Stimulated activated CD4-positive, alpha-beta T cell treated with anti-CD3 and anti-CD28 coated beads, TNF-alpha, amount 100 ng/mL, for 48 hours (primary cell): Measurements from ENCODE around the gene PLEKHA7.

Experiments used
- DNase-seq, 3 donors: peaks; one replicate each; pipeline ENCODE4 v3.0.0-alpha.2; 2020; ENCODE audit warnings: low read depth in 3 of 3

Gene PLEKHA7

DNA sequence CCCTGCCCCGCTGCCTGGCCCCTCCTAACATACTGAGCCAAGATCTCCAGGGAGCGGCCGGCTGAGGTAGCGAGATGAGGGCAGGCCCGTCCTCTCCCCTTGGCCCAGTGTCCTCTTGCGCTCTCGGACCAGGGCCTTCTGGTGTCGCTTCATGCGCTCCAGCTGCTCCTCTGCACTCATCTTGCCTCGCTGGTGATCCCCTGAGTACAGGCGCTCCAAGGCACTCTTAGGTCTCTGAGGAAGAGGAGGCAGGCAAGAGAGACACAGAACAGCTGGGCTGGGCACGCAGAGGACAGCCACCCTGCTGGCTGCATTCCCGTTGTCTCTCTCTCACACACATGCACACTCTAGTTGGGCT lies 225.2 kb downstream of the PLEKHA7 start:
- DNase-seq: no peak

DNA sequence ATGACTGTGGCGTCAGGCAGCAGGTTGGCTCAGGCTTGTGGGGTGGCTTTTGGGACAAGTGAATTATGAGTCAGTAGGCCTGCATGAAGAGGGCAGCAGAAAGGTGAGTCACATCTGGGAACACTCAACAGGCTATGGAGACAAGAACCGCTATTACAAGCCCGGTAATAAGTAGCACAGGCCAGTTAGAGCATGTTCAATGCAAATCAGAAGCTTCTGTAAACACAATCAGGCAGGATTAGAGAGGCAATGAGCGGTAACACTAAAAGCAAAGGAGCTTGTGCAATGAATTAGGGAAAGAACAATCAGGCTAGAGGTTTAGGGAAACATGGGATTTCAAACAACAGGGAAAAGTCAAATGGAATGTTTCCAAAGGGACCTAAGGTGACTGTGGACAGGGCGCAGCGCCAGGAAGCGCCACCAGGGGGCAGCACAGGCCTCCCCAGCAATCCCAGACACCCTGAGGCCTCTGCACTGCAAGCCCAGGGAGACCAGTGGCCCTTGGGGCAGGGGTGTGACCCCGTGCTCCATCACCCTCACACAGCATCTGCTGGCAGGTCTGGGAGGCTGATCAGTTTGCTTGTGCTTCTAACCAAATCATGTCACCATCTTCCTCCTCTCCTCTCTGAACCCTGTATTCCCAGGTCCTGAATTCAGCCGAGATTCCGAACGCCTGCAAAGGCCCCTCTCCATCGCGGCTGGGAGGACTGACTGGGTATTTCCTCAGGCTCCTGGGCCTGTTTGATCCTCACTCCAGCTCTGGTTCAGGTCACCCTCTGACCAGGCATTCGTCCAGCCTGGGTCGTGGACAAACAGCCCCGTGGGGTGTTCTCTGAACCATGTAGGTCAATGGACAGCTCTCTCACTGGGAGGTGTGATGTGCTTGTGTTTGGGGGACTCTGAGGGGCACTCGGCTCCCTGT lies 225.8 kb downstream of the PLEKHA7 start:
- DNase-seq: peak; percentile 34 to 44 (median 44)

- DNase-seq: no peak
Measured at GRCh38 chr11:16787035-16787742, 227.0 kb downstream of the PLEKHA7 start.

- no peak for DNase-seq
Measured at GRCh38 chr11:16786131-16786530, 228.1 kb downstream of the PLEKHA7 start.

GRCh38 chr11:16785520-16786128 lies 228.6 kb downstream of the PLEKHA7 start:
- peak; percentile 34 to 48 (median 41) for DNase-seq

- DNase-seq: no peak
Measured at GRCh38 chr11:16784666-16785065, 229.5 kb downstream of the PLEKHA7 start.

GRCh38 chr11:16784097-16784496 lies 230.1 kb downstream of the PLEKHA7 start:
- no peak for DNase-seq

DNA sequence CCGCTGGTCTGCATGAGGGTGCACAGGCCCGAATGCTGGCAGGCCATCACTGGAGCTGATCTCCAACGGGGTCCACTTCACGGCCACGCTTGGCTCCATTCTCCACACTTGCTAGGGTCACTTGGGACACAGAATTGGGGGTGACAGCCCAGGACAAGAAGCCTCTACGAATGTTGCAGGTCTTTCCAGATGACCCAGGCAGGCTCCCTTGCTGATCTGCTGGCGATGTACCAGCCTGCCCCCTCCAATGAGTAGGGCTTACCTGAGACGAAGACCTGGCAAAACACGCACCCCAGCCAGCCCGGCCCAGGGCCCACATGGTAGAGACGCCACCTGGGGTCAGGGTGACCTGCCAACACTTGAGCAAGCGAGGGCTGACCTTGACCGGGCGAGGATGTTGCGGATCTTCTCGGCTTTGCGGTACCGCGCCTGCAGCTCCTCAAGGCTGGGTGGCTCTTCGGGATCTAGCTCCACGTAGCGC lies 230.9 kb downstream of the PLEKHA7 start:
- no peak for DNase-seq

DNA sequence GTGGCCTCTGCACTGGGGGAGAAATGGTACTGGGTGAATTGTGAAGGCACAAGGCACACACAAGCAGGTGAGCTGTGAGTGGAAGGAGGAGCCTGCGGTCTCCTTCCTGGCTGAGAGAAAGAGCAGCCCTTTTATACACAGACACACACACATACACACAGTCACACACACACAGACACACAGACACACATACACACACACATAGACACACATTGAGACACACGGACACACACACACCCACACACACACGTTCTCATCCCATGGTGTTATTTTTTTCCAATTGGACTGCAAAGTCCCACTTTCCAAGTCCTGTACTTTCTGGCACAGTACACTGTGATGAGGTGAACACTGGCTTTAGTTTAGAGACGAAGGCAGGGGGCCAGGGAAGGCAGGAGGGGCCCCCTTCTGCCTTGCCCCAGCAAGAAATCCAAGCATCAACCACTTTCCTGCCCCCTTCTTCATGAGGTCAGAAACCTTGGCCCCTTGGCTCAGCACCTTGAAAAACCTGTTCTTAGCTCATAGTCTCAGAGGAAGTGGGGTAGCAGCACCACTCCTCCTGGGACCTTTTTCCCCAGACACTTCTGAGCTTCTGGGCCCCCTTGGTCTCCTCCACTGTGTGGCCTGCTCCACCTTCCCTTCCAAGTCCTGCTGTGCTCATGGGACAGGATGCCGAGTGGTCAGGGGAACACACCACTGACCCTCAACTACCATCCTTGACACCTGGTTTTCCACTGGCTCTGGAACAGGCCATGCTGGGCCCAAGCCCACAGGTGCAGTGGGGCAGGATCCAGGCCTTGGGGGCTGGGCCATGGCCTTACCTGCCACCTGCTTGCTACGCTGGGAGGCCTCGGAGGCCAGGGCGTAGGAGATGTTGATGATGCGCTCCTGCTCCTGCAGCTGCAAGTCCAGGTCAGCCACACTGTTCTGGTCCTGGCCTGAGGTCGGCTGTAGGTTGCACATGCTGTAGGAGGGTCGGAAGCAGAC lies 232.0 kb downstream of the PLEKHA7 start:
- no peak for DNase-seq

DNA sequence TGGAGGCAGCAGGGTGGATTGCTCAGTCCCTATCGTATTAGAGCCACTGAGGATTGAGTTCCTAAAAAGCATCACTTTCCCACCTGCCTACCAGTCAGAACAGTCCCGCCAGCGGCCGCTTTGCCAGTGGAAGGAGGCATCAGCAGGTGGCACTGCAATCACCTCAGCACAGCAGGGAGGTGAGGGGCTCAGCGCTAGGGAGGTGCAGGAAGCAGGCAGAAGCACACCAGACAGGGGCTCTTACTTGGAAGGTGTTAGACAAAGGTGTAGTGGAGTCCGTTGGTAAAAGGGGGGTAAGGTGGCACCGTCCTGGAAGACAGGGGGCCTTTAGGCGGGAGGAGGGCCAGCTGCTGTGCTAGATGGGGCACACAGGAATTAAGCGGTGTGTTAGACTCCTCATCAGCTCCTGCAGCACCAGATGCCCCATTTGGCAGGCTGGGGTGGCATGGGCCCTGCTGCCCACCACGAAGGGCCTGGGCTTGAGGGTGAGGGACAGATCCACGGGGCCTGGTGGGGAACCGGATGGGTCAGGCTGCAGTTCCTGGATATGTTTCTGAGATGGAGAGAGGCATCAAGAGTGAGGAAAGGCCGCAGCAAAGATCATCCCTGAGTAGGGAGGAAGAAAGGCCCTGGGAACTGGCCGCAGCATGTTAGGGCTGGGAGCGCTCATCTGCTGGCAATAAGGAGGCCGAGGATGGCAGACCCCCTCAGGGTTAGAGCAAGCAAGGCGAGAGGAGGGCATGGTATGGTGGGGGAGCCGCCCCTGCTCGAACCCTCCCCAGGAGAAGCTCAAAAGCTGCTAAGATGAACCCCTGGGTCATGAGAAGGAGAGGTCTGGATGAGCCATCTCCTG lies 233.3 kb downstream of the PLEKHA7 start:
- DNase-seq: no peak

DNA sequence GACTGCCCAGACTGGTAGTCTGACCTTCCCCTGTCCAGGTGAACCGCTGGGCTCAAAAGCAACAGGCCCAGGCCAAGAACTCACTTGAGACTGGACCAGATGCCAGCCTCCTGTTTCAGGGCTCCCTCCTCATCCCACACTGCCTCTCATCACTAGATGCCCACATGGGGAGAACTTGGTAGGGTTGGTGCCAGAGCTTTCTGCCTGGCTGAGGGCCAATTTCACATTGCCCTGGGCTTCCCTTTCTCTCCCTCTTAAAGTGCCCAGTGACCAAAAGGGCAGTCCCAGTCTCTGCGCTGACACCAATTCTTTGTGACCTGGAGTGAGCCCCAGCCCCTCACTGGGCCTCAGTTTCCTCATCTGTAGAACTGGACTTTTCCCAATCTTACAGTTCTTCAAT lies 234.1 kb downstream of the PLEKHA7 start:
- no peak for DNase-seq

- DNase-seq: no peak
Measured at GRCh38 chr11:16779436-16779835, 234.8 kb downstream of the PLEKHA7 start.

DNA sequence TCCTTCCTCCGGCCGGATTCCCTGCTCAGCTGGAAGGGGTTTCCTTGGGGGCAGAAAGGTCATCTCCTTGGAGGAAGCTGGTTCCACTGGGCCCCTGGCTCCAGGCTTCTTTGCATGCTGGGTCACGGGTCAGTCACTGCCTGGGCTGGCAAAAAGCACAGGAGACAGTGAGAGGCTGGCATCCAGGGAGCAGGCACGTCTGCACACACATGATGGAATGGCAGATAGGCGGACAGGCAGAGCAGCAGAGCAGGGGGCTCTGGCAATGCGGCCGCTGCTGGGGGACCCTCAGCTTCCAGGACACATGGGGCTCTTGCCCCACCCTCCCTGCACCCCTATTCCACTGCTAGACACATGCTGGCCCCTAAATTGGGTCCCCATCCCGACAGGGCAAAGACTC lies 235.3 kb downstream of the PLEKHA7 start:
- no peak for DNase-seq

DNA sequence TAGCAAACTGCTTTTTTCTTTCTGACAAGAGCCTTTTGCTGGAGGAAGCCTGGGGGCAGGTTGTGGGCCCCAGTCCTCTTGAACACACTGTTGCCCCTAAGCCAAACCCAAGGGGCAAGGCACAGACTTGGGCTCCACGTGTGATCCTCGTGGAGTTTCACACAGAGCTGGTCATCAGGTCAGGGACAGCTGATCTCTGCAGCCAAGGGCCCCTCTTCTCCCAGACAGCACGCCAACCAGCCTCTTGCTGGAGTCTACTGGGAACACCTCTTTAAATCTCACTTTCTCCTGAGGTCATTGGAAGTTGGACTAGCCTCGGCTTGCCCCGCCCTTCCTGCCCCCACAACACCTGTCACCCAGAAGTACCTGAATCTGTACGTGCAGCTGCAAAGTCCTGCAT lies 235.9 kb downstream of the PLEKHA7 start:
- no peak for DNase-seq

DNA sequence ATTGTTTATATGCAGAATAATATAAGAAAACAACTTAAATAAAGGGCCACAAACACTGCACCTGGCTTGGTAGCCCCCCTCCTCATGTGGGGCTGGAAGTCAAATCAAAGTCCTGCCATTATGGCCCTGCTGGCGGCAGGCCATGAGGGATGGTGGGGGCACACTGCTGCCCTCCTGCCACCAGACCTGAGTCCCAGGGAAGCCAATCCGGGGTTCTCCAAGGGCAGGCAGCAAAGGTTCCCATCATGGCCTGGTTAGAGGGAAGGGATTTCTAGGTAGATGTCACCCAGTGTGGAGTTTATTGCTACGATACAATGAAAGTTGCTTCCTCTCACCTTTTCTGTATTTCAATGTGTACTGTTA lies 236.6 kb downstream of the PLEKHA7 start:
- DNase-seq: no peak

GRCh38 chr11:16776711-16777612 lies 237.3 kb downstream of the PLEKHA7 start:
- no peak for DNase-seq

DNA sequence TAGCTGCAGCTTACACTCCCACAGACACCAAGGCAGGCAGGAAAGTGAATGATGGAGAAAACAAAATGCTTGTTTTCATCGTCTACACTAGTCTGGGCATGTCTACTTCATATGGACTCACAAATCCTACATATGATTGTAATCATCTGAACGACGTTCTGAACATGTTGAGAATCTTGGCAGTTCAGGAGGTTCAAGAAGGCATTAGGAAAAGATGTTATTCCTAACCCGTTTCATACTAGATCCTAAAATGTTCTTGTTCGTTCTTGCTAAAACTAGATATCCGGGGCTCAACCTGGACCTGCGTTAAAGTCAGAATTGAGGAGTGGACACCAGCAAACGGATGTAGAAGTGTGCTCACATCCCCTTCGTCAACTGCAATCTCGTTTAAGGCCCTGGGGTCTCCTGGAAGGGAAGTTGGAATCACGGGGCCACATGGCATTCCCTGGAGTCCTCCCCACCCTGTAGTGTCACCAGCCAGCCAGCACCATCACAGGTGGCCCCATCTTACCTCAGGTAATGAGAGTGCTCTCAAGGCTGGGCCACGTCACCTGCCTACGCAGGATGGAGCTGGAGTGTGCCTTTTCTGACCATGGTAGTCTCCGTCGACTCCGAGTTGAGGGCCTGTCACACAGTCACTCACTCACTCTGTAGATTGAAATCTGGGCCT lies 238.5 kb downstream of the PLEKHA7 start:
- DNase-seq: no peak

DNA sequence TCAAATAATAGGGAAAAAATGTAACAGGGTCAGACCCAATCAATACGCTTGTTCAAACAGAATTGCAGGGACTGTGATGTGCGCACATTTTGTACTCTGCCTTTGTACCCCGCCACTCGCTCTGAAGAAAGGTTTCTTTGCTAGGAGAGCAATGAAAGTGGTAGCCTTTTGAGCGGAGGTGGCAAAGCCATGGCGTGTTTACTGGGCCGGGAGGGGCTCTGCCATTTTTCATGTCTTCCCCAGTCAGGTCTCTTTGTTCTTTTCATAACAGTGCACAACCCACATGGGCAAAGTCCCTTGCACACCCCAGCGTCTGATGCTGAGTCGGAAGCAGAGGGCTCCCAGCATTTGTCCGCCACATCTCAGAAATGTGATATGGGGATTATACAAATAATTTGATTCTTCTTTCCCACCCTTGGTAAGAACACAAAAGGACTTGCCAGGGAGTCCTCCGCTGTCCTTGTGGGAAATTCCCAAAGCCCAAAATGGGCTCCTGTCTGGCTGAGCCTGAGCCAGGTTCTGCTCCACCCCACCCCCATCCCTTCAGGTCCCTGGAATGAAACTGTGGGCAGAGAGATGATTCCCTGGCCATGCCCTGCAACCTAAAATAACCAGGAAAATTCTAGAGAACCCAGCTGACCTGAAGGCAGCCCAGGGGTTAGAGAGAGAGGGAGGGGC lies 239.1 kb downstream of the PLEKHA7 start:
- DNase-seq: no peak
